Memory B cell (primary cell): Measurements from ENCODE around the gene PRKD2.
"Not testable (repeated sequence)": the region's sequence is repeated elsewhere in the genome, so short reads cannot be mapped to it uniquely, and the experiment has no call there.

Experiments
- ATAC-seq: fragments of 150-1000 bp; cut with Tn5 transposase; 2 replicates; pipeline ENCODE4 v1.10.0; 2021; ENCODE audit warnings: low read depth, mild to moderate bottlenecking, moderate library complexity
- DNase-seq, 2 donors: peaks; one replicate each; pipeline ENCODE4 v3.0.0; 2022; ENCODE audit warnings: low spot score in 2 of 2
- H3K27ac Mint-ChIP-seq: one replicate; pipeline ENCODE4 v1.8.0; 2022; ENCODE audit warnings: mild to moderate bottlenecking, moderate library complexity, mixed read lengths
- H3K27me3 Mint-ChIP-seq: one replicate; pipeline ENCODE4 v1.8.0; 2022; ENCODE audit warnings: mixed read lengths
- H3K36me3 Mint-ChIP-seq: one replicate; pipeline ENCODE4 v1.8.0; 2022; ENCODE audit warnings: mild to moderate bottlenecking, mixed read lengths
- H3K4me1 Mint-ChIP-seq: one replicate; pipeline ENCODE4 v1.8.0; 2022; ENCODE audit warnings: mixed read lengths
- H3K4me3 Mint-ChIP-seq: one replicate; pipeline ENCODE4 v1.8.0; 2022; ENCODE audit warnings: mild to moderate bottlenecking, moderate library complexity, mixed read lengths
- H3K9me3 Mint-ChIP-seq: one replicate; pipeline ENCODE4 v1.8.0; 2022; ENCODE audit warnings: mixed read lengths

PRKD2 gene

GRCh38 chr19:46640656-46641055 is 76.3 kb downstream of the PRKD2 start:
- Mint-ChIP-seq H3K27ac (no peak overlapping the region), H3K4me1 (peaks cover 5% of the 10 kb centered on the region), H3K9me3 (no peaks in the 10 kb centered on the region), H3K4me3 (no peak overlapping the region), H3K27me3 (peaks cover 11% of the 10 kb centered on the region), H3K36me3 (no peaks in the 10 kb centered on the region)
- ATAC-seq (no peak), DNase-seq (no peak)

- Mint-ChIP-seq H3K4me3 (peak overlapping the region; percentile 31), H3K36me3 (no peaks in the 10 kb centered on the region), H3K4me1 (peaks cover 13% of the 10 kb centered on the region), H3K9me3 (no peaks in the 10 kb centered on the region), H3K27me3 (peaks cover 11% of the 10 kb centered on the region), H3K27ac (no peak overlapping the region)
- DNase-seq (no peak), ATAC-seq (no peak)
Observed at GRCh38 chr19:46639358-46640182, 77.3 kb downstream of the PRKD2 start.

- no peaks in the 10 kb centered on the region for H3K9me3 Mint-ChIP-seq
Observed at GRCh38 chr19:46637224-46637623, 79.7 kb downstream of the PRKD2 start.

GRCh38 chr19:46635920-46636761 is 80.8 kb downstream of the PRKD2 start, which contains the start of gene GNG8:
Gene GNG8, minus strand, starts transcription at chr19:46636202. Its CDS starts 1,520 bp downstream, at chr19:46634682.
- H3K4me1 Mint-ChIP-seq, result peaks cover 25% of the 10 kb centered on the region
- no peak within 1 kb of the TSS for H3K27ac Mint-ChIP-seq
- ATAC-seq (peak; percentile 6), DNase-seq (no peak)
- H3K27me3 Mint-ChIP-seq, result peaks cover 9% of the 10 kb centered on the region
- no peaks in the 10 kb centered on the region for H3K36me3 Mint-ChIP-seq
- no peaks in the 10 kb centered on the region for H3K9me3 Mint-ChIP-seq
- peak within 1 kb of the TSS; percentile 79 for H3K4me3 Mint-ChIP-seq

More at GRCh38 chr19:46637224-46637623, 79.7 kb downstream of the PRKD2 start:
- no peaks in the 10 kb centered on the region for H3K36me3 Mint-ChIP-seq
- H3K27ac Mint-ChIP-seq, result no peak overlapping the region
- ATAC-seq (no peak), DNase-seq (no peak)
- H3K27me3 Mint-ChIP-seq, result peaks cover 9% of the 10 kb centered on the region
- peaks cover 25% of the 10 kb centered on the region for H3K4me1 Mint-ChIP-seq
- no peak overlapping the region for H3K4me3 Mint-ChIP-seq

- DNase-seq (no peak), ATAC-seq (no peak)
- peaks cover 27% of the 10 kb centered on the region for H3K4me1 Mint-ChIP-seq
- H3K27ac Mint-ChIP-seq, result no peak overlapping the region
- no peaks in the 10 kb centered on the region for H3K9me3 Mint-ChIP-seq
- peaks cover 6% of the 10 kb centered on the region for H3K27me3 Mint-ChIP-seq
- peak overlapping the region; percentile 50 for H3K4me3 Mint-ChIP-seq
- H3K36me3 Mint-ChIP-seq, result no peaks in the 10 kb centered on the region
Observed at GRCh38 chr19:46634656-46635218, 82.2 kb downstream of the PRKD2 start.

GRCh38 chr19:46634045-46634655 is 82.8 kb downstream of the PRKD2 start:
- H3K27me3 Mint-ChIP-seq, result peaks cover 6% of the 10 kb centered on the region
- peak overlapping the region; percentile 67 for H3K4me3 Mint-ChIP-seq
- peak; percentile 75 for ATAC-seq

GRCh38 chr19:46633130-46633529 is 83.8 kb downstream of the PRKD2 start:
- ATAC-seq (no peak), DNase-seq (no peak)
- Mint-ChIP-seq H3K9me3 (no peaks in the 10 kb centered on the region), H3K36me3 (no peaks in the 10 kb centered on the region), H3K27ac (no peak overlapping the region), H3K4me1 (peaks cover 28% of the 10 kb centered on the region), H3K4me3 (peak overlapping the region; percentile 67), H3K27me3 (peaks cover 6% of the 10 kb centered on the region)

More at GRCh38 chr19:46634045-46634655, 82.8 kb downstream of the PRKD2 start:
- Mint-ChIP-seq H3K4me1 (peaks cover 28% of the 10 kb centered on the region), H3K9me3 (no peaks in the 10 kb centered on the region), H3K36me3 (no peaks in the 10 kb centered on the region), H3K27ac (no peak overlapping the region)
- DNase-seq, result peak; percentile 94 to 97

GRCh38 chr19:46631481-46631880 is 85.4 kb downstream of the PRKD2 start:
- ATAC-seq (no peak), DNase-seq (no peak)
- Mint-ChIP-seq H3K27ac (peak overlapping the region; percentile 73), H3K36me3 (no peaks in the 10 kb centered on the region), H3K4me1 (peaks cover 36% of the 10 kb centered on the region), H3K9me3 (no peaks in the 10 kb centered on the region), H3K27me3 (peaks cover 6% of the 10 kb centered on the region), H3K4me3 (no peak overlapping the region)

- Mint-ChIP-seq H3K27me3 (peaks cover 6% of the 10 kb centered on the region), H3K27ac (peak overlapping the region; percentile 14), H3K4me3 (no peak overlapping the region), H3K4me1 (peaks cover 35% of the 10 kb centered on the region), H3K36me3 (no peaks in the 10 kb centered on the region), H3K9me3 (no peaks in the 10 kb centered on the region)
- ATAC-seq (no peak), DNase-seq (no peak)
Observed at GRCh38 chr19:46630586-46631205, 86.2 kb downstream of the PRKD2 start.

GRCh38 chr19:46629546-46630025 is 87.3 kb downstream of the PRKD2 start:
- DNase-seq, result no peak
- no peak for ATAC-seq
- Mint-ChIP-seq H3K4me1 (peaks cover 34% of the 10 kb centered on the region), H3K27ac (peak overlapping the region; percentile 84), H3K4me3 (no peak overlapping the region), H3K9me3 (no peaks in the 10 kb centered on the region), H3K36me3 (no peaks in the 10 kb centered on the region), H3K27me3 (peaks cover 6% of the 10 kb centered on the region)

- peaks cover 35% of the 10 kb centered on the region for H3K4me1 Mint-ChIP-seq
- H3K9me3 Mint-ChIP-seq, H3K36me3 Mint-ChIP-seq, ATAC-seq, H3K27me3 Mint-ChIP-seq, H3K4me3 Mint-ChIP-seq, DNase-seq, H3K27ac Mint-ChIP-seq: not testable (repeated sequence)
Observed at GRCh38 chr19:46628970-46629369, 87.9 kb downstream of the PRKD2 start.

- H3K27ac Mint-ChIP-seq, result peak overlapping the region; percentile 14
- H3K9me3 Mint-ChIP-seq, result no peaks in the 10 kb centered on the region
- no peak for DNase-seq
- no peak overlapping the region for H3K4me3 Mint-ChIP-seq
- H3K27me3 Mint-ChIP-seq, result peaks cover 3% of the 10 kb centered on the region
- ATAC-seq, result no peak
- peaks cover 32% of the 10 kb centered on the region for H3K4me1 Mint-ChIP-seq
- no peaks in the 10 kb centered on the region for H3K36me3 Mint-ChIP-seq
Observed at GRCh38 chr19:46626446-46626845, 90.5 kb downstream of the PRKD2 start.

GRCh38 chr19:46625731-46626130 is 91.2 kb downstream of the PRKD2 start:
- no peak for ATAC-seq
- no peaks in the 10 kb centered on the region for H3K9me3 Mint-ChIP-seq
- no peaks in the 10 kb centered on the region for H3K36me3 Mint-ChIP-seq
- no peak overlapping the region for H3K4me3 Mint-ChIP-seq
- DNase-seq, result no peak
- peaks cover 34% of the 10 kb centered on the region for H3K4me1 Mint-ChIP-seq
- H3K27ac Mint-ChIP-seq, result peak overlapping the region; percentile 72
- peaks cover 3% of the 10 kb centered on the region for H3K27me3 Mint-ChIP-seq
